Umbilical cord (tissue), 2 donors: ENCODE data around the gene PPP2R5B. TPM values are rescaled to one million over a fixed set of nuclear protein-coding genes. Genes with fewer than 3 reads are reported as not detected.

Source experiments
- DNase-seq: peaks from one replicate; pipeline ENCODE4 v3.0.0-alpha.2; 2015; ENCODE audit warnings: low spot score
- total RNA-seq: library from RNA; depleted of rRNA; stranded (reverse); fragments of >200 nt; gene quantifications from one replicate; pipeline ENCODE4 v1.2.3, GENCODE V29; 2014; ENCODE audit warnings: low replicate concordance; ENCODE audit not compliant: insufficient read depth

The PPP2R5B gene
- total RNA-seq, 1 donor from 2014 or later = 3.6 TPM

DNA sequence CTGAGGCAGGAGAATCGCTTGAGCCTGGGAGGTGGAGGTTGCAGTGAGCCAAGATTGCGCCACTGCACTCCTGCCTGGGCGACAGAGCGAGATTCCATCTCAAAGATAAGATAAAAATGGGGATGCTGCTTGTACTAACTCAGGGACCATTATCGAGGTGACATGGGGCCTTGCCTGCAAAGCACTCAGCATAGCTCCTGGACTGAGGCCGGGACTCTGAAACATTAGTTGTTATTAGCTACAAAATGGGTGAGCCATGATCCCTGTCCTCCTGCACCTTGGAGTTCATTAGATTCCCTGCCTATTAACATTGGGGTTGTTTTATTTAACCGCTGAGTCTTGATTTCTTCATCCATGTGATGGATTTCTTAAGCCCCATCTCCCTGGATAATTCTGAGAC lies 5.1 kb downstream of the PPP2R5B start:
- no peak for DNase-seq

DNA sequence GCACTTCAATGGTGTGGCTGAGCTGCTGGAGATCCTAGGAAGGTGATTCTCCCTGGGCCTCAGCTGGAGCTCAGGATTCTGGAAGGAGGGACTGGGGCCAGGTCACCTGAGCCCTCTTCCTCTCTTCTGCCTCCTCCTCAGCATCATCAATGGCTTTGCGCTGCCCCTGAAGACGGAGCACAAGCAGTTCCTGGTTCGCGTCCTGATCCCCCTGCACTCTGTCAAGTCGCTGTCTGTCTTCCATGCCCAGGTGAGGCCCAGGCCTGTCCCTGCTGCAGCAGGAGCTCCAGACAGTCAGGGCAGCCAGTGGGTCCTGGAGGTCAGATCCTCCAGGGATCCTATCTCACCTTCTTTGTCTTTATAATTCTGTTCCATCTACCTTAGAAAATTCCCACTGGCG lies 5.9 kb downstream of the PPP2R5B start:
- DNase-seq = no peak

- DNase-seq = no peak
Observed at GRCh38 chr11:64931290-64931689, 6.8 kb downstream of the PPP2R5B start.

DNA sequence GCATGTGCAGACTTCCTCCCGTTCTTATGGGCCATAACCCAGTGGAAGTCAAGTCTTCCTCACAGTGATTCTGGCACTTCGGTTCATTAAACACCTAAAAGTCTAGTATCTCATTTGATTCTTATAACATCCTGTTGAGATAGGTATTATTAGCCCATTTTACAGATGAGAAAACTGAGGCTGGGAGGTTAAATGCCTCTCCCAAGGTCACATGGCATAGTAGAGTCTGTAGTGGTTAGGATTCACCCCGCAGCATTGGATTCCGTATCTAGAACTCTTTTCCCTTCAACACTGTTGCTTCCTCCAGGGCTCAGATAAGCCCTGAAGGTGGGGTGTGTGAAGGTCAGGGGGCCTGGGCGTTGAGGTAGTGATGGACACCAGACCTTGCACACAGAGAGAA lies 7.8 kb downstream of the PPP2R5B start:
- no peak for DNase-seq

DNA sequence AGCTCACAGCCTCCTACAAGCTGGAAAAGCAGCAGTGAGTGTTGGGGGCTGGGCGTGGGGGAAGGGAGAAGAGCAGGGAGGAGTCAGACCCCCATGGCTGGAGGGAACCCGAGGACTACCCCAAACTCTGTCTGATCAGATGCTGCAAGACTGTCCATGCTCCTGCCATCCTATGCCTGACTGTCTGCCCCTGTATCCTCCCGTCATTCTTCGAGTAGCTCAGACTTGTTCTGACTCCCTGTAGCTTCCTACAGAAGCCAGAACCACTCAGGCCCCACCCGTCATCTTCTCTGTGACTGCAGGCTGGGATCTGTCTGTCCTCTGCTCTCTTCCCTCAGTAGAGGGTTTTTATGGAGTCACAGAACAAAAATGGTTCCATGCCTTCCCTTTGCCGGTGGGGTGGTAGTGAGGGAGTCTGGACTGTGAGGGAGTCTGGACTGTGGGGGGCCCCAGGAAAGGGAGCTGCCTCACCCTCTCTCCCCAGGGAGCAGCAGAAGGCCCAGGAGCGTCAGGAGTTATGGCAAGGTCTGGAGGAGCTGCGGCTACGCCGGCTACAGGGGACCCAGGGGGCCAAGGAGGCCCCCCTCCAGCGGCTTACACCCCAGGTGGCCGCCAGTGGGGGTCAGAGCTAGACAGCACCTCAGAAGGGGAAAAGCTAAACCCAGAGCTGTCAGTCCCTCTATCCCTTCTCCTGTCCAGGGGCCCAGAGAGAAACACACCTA lies 8.9 kb downstream of the PPP2R5B start:
- no peak for DNase-seq

DNA sequence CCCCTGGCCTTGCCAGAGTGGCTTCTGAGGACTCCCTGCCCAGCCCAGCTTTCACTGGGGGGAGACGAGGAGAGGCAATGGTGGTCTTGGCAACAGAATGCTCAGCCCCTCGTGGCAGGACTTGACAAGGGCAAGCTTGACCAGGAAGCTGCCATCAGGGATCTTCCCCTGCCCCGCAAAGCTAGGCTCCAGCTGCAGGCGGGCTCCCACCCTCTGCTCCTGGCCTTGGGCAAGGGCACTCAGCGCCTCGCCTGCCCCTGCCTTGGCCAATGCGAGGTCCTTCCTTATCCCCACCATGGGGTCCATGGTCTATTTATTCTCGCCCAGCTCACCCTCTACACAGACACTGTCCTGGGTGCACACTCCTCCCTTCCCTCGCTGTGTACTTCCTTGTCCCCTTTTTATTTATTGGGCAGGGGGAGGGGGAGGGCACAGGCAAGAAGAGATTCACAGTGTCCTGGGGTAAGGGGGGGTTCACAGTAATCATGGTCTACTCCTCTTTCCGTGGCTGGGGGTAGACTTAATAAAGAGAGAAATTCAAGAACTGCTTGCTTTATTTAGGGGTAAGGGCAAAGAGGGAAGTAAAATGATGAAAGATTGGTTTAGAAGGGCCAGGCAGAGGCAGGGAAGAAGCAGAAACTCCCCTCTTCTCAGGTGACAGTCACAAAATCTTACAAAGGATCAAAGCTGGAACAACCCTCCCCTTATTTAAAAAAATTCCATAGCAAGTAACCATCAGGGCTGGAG lies 9.6 kb downstream of the PPP2R5B start:
- no peak for DNase-seq

GRCh38 chr11:64934682-64935358 lies 10.3 kb downstream of the PPP2R5B start:
- DNase-seq = no peak

DNA sequence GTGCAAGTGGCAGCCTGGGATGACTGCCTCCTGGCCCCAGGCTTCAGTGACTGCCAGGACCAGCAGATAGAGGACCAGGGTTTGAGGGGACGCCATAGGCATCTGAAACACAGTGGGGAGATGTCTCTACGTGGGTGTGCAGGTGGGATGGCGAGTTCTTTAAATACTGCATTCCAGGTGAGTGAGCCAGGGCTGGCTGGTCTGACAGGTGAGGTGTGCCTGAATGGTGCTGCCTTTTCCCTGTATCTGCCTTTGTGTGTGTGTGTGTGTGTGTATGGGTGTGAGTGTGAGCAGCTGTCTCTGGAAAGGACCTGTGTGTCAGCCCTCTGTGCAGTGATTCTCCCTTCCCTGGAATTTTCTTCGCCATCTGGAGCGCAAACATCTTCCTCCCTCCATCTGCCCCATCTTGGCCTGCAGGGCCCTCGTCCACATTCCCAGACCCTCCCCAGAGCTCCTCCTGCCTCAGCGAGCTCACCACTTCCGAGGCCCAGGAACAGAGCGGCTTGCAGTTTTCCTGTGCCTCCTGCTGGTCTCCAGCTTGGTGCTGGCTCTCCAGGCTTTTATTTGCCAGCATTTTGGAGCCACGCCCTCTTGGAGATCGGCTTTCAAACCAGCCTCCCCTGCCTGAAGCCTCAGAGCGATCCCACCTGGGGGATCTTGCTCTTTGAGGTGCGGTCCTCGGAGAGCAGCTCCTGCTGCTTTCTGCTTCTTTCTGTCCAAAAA lies 11.0 kb downstream of the PPP2R5B start, which contains the start of gene GPHA2:
TSS of gene GPHA2 (minus strand) at position 535 of the 723 bp plus-strand sequence. CDS start at position 102, 433 bp downstream.
- peak; percentile 35 for DNase-seq

DNA sequence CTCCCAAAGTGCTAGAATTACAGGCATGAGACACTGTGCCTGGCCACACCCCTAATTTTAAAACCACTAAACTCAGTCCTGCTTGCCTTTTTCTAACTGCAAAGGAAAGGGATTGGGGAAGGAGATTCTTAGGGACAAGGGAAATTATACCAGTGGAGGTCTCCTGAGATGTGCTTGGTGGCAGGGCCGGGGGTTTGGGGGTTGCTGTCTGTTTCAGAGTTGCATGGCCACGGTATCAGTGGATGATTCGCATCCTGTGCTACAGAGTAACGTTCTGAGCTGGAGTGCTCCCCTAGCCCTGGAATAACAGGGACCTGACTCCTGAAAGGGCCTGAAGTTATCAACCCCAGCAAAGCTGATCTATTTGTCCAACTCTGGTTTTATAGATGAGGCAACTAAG lies 12.1 kb downstream of the PPP2R5B start:
- DNase-seq = no peak

DNA sequence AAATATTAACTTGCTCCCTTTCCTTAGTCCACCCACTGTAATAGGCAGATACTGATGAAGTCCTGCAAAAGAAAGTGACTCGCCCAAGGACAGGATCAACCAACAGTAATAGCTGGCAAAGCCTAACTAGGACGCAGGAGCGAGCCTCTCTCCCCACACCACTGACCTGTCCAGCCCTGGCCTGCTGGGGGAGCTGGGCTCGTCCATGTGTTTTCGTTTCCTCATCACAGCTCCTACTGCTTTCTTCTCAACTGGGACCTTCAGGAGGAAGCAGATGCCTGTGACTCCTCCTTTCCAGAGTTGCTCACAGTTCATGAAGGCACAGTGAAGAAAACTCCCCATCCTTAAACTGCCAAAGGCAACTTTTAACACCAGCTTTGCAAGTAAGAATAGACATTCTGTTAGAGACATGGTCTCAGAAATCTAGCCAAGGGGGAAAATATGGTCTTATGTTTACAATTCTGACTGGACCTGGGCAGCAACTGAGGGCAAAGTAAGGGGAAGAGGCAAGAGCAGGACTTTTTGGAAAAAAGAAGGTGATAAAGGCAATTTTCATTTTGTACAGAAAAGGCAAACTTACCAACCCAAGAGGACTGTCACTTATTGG lies 22.8 kb downstream of the PPP2R5B start:
- DNase-seq = no peak

- no peak for DNase-seq
Observed at GRCh38 chr11:64951529-64951928, 27.0 kb downstream of the PPP2R5B start.

GRCh38 chr11:64954201-64954600 lies 29.7 kb downstream of the PPP2R5B start:
- no peak for DNase-seq

DNA sequence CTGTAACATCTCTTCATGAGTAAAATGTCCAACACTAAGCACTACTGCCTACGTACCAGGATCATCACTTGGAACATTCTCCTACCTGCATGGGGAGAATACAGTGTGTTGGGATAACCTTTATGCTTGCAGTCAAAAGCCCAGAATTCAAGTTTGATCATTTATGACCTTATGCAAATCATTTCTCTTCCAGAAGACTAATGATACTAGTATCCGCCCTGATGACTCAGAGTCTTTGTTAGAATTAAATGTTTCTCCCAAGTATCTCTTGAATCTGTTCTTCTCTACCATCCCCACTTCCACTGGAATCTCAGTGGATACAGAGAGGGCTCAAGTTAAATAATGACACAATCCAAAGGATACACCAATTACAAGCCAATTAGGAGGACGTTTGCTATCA lies 35.0 kb downstream of the PPP2R5B start:
- DNase-seq = no peak

- DNase-seq = peak; percentile 21
Observed at GRCh38 chr11:64960719-64961118, 36.2 kb downstream of the PPP2R5B start.

DNA sequence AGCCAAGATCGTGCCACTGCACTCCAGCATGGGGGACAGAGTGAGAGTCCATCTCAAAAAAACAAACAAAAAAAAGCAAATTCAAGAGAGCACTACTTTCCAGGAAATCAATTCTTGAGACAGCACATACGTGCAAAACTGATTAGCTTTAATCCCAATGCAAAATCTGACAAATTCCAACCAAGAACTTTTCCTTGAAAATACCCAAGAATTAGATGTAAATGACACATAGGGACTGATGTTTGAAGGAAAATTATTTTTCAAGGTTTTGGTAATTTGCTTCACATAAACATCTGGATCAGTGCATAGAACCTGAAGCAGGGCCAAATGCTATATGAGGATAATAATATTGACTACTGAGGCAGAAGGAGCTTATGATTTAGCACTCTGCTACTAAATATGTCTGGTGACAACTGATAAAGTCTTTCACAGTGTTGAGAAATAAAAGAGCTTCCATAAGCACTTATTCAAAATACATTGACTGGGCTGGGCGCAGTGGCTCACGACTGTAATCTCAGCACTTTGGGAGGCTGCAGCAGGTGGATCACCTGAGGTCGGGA lies 38.7 kb downstream of the PPP2R5B start:
- no peak for DNase-seq

- no peak for DNase-seq
Observed at GRCh38 chr11:64967375-64967774, 42.9 kb downstream of the PPP2R5B start.

DNA sequence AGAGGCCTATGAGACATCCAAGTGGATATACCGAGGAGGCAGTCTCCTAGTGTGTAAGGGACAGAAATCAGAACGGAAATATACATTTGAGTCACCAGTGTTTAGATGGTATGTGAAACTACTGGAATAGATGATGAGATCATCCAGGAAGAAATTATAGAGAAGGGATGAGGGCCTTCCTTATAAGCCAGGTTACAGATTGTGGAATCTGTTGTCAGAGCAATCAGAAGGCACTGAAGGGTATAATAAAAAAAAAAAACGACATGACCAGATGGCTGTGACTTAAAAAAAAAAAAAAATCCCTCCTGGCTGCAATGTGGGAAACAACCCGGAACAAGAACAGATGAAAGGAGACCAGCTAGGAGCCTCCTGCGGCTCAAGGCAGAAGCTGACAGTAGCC lies 44.7 kb downstream of the PPP2R5B start:
- no peak for DNase-seq

DNA sequence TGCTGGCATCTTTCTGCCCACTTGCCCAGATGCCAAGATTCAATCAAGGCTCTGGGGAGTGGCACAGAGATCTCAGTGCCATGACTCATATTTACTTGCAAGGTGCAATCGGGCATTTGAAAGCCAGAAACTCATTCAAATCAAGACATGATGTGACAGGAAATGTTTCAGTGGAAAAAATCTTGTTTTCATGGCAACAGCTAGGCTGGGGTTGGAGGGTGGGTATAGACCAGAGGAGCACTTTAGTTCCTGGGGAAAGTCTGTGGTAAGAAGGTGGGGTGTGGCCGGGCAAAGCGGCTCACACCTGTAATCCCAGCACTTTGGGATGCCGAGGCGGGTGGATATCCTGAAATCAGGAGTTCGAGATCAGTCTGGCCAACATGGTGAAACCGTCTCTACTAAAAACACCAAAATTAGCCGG lies 46.3 kb downstream of the PPP2R5B start:
- DNase-seq = no peak

DNA sequence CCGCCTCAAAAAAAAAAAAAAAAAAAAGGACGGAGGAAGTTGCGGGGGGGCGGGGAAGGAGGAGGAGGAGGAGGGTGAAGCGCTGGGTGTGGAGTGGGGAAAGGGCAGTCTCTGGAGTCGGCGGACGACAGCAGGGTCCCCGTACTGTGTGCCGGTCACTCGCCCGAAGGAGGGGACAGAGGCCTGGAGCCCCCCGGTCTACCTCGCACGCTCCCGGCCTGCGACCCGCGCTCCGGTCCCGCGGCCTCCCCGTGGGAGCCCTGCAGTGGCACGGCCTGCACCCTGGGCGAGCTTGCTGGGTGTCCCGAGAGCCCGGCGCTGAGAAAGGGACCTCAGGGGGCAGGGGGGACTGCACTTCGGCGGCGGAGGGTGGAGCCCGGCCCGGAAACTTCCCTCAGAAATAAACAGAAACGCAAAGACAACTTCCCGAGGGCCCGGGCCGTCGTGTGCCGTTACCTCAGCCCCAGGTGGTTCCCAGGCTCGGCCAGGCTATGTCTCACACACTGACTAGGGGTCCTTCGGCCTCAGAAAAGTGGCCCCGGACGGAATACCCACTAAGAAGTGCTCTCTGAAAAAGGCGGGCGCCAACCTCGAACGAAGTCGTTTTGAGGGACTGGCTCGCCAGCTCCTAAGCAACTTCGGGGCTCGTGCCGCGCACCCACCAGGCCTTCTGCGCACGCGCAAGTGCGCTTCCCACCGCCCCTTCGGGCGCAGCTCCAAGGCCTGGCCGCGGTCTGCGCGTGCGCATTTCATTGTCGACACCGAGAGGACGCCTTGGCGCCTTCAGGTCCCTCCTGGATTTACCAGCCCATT lies 47.1 kb downstream of the PPP2R5B start, which contains the start of gene MAJIN:
TSS of gene MAJIN (minus strand) at position 688 of the 813 bp plus-strand sequence. CDS start 12,703 bp downstream, outside the sequence.
- peak; percentile 80 for DNase-seq

- DNase-seq = no peak
Observed at GRCh38 chr11:64974124-64974523, 49.6 kb downstream of the PPP2R5B start.
